HG03571 (cell line): ENCODE results near the gene DTD1.
A peak's percentile ranks its signal among the peaks of the same experiment; 100 is the strongest.

Source experiments
- ATAC-seq: cut with Tn5 transposase; IDR thresholded peaks from one replicate; pipeline ENCODE4 v1.9.1; 2021; ENCODE audit not compliant: unreplicated experiment

Gene DTD1

DNA sequence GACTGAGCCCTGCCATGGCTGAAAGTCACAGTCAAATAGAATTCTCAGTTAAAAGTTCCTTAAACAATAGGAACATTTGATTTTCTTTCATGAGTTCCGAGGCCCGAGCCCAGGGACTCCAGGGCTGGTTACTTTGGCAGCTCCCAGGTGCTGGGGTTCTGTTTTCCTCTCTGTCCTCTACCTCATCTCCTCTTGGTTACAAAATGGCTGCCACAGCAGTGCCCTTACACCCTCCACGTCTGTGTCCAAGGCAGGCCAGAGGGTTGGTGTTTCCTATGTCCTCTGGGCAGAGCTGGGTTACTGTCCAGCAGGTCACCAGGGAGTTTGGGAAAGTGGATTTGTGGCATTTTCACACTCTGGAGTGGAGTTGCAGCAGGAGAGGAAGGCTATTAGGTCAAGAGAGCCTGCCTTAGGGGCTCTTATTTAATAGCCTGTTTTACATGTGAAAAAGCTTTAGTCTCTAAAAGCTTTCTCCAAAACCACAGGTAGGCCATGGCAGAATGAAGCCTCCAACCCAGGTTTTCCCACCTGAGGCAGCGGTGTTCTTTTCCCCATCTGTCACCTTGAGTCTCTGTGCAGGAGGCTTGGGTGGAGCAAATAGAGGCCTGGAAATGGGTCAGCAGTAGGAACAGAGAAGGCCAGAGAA lies 111.0 kb downstream of the DTD1 start:
- ATAC-seq = no peak

DNA sequence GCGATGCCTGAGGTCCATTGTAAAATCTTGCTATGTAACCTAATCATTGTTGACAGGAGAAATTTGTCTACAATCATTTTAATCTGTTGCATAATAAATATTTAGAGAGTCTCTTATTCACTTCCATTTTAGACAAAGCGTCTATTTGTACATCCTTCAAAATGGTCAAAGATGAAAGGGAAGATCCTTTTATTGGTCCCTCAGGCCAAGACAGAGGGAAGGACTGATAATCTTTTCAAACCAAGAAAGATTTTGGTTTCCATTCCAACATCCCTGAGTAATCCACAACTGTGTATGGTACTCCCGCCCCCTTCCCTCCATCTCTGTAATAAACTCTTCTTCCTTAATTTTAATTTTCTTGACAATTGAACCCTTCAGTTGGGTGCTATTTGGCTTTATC lies 114.1 kb downstream of the DTD1 start:
- ATAC-seq = no peak

GRCh38 chr20:18702736-18703135 lies 114.9 kb downstream of the DTD1 start:
- ATAC-seq = no peak

- ATAC-seq = no peak
Observed at GRCh38 chr20:18705490-18705889, 117.6 kb downstream of the DTD1 start.

GRCh38 chr20:18705910-18706309 lies 118.1 kb downstream of the DTD1 start:
- ATAC-seq = no peak

DNA sequence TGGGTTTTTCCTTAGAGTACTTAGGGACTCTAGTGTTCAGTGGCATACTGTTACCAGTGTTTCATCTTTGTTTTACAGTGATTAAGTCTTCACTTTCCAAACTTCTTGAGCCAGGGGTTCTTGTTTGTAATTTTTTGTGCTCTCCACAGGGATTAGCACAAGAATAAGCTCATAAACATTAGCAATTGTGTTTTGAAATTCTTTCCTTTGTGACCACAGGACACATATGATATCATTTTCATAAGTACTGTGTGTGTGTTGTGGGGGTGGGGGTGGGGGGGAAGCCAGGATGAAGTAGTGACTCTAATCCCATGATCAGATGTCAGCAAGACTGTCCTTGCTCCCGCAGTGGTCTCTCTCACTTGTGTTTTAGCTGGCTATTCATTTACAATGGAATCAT lies 124.3 kb downstream of the DTD1 start:
- ATAC-seq = no peak

- no peak for ATAC-seq
Observed at GRCh38 chr20:18712882-18713281, 125.0 kb downstream of the DTD1 start.

DNA sequence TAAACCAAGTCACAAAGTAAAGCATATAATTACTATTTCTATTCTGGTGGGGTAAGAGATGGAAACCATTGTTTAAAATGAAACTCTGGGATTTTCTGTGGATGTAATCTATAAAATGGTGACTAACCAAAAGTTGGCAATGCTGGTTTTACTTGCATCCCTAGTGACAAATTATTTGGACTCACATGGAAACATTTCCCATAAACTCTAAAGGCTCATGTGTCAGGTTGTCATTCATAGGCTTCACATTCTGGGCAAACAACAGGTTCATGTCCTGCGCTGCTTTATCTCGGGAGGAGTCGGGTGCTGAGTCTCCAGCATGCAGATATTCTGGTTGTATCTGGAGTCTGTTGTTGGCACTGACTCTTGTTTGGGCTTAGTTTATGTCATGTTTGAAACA lies 127.7 kb downstream of the DTD1 start:
- ATAC-seq = no peak

DNA sequence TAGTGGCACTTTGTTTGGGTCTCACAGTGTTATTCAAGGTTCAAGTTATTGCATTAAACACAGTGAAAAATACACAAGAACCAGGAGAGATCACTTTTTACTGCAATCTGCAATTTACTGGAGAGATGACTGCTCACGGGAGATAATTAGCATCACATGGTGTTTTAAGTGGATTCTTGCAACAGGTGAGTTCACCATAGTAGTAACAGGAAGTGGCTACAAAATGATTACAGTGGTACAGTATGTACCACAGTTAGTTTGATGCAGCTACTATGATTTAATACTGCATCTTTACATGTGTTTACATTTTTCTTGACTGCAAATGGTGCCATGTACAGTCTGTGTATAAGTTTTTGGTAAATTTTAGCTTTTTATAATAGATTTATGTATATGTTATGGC lies 129.2 kb downstream of the DTD1 start:
- ATAC-seq = no peak

DNA sequence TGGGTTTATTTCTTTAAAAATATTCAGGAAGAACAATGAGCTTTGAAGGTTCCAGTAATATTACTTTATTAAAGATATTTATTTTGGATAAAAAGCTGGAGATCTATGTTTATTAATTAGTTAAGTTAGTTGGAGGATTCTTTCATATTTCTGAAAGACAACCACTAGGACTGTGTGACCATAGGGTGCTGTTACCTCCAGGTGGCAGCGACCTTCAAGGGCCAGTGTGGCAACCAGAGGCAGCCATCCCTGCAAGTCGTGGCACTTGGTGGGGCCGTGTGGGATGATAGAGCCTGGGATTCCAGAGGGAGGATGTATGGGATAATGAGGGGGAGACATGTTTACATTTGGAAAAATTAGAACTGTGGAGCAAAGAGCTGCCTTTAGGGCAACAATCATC lies 130.3 kb downstream of the DTD1 start:
- ATAC-seq = no peak

GRCh38 chr20:18719426-18719825 lies 131.6 kb downstream of the DTD1 start:
- no peak for ATAC-seq

GRCh38 chr20:18721551-18722115 lies 133.8 kb downstream of the DTD1 start:
- ATAC-seq = no peak

DNA sequence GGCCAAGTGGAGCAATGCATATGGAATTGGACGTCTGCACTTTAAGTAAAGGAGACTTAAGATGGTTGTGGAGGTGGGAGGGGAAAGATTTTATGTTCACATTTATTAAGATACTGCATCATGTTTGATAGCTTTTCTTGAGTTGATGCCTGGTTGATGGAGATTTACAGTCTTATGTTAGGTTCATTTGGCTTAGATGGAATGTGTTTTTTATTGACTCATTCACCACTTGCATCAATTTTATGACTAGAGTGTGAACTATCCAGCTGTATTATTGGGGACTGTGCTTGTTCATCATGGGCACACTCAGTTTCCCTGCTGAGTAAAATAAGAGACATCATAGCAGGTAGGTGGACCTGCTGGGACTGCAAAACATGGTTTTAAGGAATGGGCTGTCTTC lies 134.5 kb downstream of the DTD1 start:
- ATAC-seq = no peak

- no peak for ATAC-seq
Observed at GRCh38 chr20:18724077-18724476, 136.2 kb downstream of the DTD1 start.

- ATAC-seq = no peak
Observed at GRCh38 chr20:18724788-18725464, 137.1 kb downstream of the DTD1 start.

DNA sequence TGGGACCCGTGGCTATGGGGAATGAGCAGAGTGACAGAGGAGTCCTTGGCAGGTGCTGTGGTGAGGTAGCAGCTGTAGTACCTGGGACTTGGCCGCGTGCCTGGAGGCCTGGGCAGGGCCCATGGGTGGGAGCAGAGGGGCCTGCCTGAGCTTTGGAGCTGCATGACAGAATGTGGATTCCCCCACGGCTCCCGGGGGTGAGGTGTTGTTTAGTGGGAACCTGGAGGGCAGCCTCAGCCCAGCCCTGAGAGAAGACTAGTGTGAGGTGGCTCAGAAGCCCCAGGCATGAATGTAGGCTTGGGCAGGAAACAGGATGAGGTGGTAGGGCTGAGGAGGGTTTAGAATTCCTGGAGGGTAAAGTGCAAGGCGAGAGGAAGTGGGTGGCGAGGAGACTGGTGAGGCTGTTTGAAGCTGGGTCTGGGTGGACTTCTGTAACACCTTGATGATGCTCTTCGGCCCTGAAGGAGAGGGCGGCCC lies 139.2 kb downstream of the DTD1 start:
- ATAC-seq = no peak

DNA sequence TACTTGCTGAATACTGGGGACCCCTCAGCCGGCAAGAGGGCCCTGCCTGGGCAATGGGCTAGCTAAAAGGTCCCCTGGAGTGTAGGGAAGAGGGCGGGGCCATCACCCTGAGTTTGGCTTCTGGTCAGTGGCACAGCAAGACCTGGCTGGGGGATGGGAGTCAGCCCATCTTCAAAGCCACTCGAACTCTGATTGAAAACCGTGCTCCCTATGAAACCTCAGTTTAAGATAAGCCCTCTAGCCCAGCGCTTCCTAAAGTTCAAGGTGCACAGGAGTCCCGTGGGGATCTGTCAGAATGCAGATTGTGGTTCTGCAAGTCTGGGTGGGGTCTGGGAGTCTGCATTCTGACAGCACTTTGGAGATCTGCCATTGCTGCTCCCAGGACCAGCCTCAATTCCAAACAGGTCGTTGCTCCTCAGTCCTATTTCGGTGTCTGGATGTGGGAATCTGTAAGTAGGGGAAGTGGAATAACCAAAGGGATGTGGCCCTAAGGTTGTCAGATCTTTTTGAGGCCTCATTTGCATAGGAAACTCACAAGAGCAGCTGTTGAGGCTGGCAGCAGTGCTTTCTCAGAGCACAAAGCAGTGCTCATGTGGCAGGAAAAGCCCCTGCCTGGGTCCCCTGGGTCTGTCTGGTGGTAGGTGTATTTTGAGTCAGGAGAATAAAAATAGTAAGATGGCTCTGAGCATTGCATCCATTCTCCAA lies 140.5 kb downstream of the DTD1 start:
- peak; percentile 95 for ATAC-seq

DNA sequence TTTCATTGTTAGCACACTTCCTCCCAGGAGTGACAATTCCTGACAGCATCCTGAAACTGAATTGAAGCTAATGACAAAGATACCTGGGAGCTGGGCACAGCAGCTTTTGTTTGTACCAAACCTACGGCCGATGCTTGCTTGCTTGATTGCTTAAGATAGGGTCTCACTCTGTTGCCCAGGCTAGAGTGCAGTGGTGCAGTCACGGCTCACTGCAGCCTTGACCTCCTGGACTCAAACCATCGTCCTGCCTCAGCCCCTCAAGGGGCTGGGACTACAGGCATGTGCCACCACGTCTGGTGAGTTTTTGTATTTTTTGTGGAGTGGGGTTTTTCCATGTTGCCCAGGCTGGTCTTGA lies 141.0 kb downstream of the DTD1 start:
- peak; percentile 40 for ATAC-seq

- no peak for ATAC-seq
Observed at GRCh38 chr20:18729231-18729825, 141.5 kb downstream of the DTD1 start.

DNA sequence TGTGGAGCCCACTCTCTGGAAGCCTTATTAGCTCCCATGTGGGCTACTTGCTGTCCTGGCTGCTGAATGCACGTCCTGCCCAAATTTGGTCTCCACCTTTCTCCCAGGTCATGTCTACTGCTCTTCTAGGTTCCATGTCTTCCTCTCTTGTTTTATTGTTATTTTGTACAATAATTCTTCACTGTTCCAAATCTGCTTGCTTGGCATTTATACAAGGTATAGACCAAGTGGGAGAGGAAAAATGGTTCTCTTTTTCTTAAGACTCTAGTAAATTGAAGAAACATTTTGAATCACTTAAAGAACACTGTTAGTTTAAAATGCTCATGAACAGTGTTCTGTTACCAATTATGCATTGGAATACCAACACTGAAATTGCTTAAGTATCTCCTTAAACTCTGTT lies 144.1 kb downstream of the DTD1 start:
- ATAC-seq = no peak

- ATAC-seq = no peak
Observed at GRCh38 chr20:18734525-18735189, 146.8 kb downstream of the DTD1 start.
